HG03097 (cell line): ENCODE data around the gene ELMO1.

ENCODE experiments used
- ATAC-seq: cut with Tn5 transposase; IDR thresholded peaks from one replicate; pipeline ENCODE4 v1.9.1; 2021; ENCODE audit not compliant: unreplicated experiment, low FRiP score

Gene ELMO1

DNA sequence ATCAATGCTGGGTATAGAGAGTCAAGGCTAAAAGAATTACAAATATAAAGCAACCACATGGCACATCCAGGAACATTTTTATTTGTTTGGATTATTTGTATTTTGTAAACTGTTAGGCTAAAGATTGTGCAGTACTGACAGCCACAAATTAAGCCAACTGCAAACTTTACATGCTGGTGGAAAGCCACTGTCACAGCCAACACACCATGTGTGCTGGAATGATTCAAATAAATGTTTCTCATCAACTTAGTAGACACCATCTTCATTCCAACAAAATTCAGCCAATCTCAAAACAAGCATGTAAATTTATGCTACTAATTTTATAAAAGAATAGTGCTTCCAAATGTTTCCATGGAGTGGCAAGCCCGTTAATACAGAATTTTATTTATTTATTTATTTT is 211.8 kb downstream of the ELMO1 start:
- no peak for ATAC-seq

DNA sequence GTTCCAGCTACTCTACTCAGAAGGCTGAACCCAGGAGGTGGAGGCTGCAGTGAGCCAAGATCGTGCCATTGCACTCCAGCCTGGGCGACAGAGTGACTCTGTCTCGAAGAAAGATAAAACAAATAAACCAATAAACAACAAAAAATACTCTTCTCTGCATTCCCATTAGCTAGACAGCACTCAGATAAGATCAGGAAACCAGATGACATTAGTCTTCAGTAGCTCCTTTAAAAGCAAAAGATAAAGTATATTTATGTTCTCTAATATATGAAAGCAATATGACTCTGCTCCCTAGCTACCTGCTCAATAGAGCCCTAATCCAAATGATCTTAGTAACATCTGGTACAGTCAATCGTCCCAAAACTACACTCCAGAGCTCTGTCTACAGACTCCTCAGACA is 212.9 kb downstream of the ELMO1 start:
- ATAC-seq = no peak

DNA sequence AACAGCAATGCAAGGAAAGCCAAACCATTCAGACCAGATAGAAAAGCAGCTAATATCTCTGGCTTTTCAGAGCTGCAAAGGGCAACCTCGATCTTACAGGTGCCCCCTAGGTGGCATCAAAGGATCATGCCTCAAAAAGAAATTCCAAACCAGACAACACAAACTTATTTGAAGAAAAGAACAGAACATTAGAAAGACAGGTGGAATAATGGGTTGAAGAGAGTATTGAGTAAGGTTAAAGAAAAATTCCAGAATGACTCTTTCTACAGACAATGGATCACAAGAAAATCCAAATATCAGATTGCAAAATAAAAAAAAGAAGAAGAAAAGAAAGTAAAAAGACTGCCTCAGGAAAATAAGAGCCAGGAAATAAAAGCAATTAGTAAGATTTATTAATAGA is 213.7 kb downstream of the ELMO1 start:
- ATAC-seq = no peak

DNA sequence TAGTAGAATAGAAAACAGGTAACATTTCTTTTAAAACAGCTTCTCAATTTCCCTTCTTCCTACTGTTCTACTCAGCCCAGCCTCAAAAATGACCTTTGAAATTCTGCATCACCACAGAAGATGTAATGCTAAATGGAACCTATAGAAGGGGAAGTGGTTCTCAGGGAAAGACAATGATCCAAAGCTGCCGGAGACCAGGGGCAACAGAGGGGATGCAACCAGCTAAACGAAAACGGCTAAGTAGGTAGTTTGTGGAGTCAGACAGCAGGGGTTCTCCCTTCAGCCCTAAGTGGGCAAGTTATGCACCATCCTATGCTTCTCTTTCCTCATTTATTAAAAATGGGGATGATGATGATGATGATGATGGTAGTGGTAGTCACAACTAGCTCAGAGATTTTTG is 214.3 kb downstream of the ELMO1 start:
- no peak for ATAC-seq

DNA sequence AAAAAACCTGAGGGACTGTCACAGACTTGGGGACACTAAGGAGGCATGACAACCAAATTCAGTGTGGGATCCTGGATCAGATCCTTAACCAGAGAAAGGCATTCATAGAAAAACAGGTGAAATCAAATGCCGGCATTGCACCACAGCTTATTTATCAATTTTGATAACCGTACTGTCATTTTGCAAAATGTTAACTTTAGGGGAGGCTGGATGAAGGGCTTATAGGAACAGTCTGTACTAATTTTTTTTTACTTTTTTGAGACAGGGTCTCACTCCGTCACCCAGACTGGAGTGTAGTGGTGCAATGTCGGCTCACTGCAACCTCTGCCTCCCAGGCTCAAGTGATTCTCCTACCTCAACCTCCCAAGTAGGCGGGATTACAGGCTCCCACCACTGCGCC is 217.1 kb downstream of the ELMO1 start:
- no peak for ATAC-seq

DNA sequence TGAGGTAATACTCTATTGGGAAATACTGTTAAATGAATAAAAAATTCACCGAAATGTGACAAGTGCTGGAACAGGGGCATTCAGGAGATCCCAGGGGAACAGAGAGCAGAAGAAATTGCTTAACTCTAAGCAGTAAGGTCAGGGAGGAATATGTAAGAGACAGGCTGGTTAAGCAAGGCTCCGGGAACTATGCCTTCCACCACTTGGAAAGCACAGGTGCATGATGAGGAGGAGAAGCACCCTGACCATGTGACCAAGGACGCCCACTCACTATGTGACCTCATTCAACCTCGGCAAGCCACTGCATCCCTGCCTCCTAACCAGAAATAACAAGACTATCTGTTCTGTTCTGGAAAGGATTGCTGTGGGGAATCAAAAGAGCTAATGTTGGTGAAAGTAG is 218.4 kb downstream of the ELMO1 start:
- ATAC-seq = no peak

DNA sequence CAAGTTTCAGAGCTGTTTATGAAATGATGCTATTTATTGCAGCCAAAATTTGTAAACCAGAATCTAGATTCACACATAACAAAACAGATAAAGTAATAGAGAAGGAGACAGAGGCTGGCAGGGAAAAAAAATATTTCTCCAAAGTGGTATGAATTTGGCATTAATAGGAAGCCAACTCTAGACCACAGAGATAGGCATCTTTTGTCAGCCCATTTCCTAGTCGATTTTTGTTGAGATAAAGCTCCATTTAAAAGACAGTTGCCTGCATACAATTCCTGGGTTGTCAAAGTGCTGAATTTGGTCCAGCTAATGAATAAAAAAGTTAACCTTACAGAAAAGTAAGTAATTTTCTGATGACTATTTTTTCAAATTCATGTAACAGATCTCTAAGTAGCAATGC is 219.3 kb downstream of the ELMO1 start:
- ATAC-seq = no peak

DNA sequence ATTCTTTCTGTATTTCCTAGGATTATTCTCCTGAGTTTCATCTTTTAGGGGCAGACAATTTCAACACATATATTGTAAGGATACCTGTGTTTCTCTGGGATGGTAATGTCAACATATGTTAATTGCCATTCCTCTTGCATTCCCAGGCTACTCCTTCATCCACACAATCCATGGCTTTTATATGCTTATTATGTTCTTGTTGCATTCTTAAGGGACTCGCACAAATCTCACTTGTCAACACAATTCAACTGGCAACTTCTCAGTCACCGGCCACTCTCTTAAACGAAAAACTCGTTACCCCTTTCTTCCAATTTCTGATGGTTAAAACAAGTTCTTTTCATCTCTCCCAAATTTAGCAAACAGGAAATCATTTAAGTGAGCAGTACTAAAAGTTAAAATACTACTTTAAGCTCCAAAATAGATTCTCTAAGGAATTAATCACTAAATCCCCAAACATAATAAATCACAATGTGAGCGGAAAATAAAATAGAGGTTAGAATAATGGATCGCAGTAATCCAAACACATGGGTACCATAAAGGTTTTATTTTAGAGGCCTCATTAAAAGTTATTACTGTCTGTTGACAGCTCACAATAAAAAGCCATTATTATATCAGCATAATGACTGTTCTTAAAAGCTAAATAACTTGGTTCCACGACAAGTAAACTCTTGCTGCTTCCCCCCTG is 223.2 kb downstream of the ELMO1 start:
- no peak for ATAC-seq

DNA sequence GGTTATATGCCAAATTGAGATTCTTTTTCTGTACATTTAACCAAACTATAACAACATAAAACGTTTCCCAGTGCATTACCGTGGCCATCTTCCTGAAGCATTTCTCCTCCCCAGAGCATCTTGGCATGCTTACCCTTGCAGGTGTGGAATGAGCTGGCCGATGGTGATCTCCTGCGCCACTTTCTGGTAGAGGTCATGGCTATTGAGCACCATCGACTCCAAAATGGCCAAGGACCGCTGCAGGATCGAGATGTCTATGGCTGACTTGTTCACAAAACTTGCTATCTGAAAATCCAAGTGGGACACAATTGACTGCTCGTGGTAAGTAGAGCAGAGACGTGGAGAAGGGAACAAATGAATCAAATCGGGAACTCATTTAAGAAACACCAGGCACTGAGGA is 223.9 kb downstream of the ELMO1 start:
- ATAC-seq = no peak

DNA sequence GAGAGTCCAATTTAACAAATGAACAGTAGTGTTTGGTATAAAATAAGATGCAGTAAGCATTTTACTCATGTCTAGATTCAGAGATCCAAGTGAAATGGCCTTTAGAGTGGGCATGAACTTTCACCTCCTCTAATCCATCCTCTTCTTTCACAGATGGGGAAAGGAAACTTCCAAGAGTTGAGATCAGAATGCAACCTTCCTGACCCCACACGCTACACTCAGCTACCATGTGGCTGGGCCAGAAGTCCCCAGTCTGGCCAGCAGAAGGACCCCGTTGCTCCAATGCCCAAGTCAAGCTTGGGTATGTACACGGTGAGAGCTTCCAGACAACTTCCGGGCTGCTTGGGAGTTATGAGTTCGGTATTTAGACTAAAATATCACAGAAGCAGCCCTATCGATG is 228.0 kb downstream of the ELMO1 start:
- ATAC-seq = no peak

DNA sequence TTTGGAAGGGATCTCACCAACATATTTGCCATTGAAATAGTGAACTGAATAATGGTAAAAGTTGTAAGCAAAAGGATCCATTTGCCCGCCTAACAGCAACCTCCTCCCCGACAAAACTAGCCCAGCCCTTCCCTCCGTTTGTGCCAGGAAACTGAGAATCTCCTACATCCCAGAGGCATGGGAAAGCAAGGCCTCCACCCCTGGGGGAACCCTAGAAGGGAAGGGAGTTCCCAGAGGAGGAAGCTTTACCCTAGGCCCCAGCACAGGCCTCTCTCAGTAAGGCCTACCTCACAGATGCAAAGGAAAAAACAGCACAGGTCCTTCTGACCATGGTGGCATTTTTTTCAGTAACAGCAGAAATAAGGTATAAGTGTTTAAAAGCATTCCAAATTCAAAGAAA is 229.7 kb downstream of the ELMO1 start:
- ATAC-seq = no peak

DNA sequence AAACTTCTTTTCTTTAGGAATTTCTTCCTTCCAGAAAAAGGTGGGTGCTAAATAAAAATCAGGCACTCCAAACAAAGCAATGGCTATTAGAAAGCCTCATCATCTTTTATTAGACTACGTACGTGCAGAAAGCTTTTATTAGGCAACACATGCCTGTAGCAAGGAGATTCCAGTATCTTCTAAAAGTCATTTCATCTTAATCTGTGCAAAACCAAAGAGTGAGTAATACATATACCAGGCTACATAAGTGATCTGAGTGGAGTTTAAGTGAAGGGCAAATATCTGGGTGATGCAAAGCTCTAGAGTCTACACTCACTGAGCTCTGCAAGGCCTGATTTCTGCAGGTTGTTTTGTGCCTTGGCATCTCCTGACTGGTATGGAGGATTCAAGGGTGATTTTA is 231.7 kb downstream of the ELMO1 start:
- ATAC-seq = no peak

DNA sequence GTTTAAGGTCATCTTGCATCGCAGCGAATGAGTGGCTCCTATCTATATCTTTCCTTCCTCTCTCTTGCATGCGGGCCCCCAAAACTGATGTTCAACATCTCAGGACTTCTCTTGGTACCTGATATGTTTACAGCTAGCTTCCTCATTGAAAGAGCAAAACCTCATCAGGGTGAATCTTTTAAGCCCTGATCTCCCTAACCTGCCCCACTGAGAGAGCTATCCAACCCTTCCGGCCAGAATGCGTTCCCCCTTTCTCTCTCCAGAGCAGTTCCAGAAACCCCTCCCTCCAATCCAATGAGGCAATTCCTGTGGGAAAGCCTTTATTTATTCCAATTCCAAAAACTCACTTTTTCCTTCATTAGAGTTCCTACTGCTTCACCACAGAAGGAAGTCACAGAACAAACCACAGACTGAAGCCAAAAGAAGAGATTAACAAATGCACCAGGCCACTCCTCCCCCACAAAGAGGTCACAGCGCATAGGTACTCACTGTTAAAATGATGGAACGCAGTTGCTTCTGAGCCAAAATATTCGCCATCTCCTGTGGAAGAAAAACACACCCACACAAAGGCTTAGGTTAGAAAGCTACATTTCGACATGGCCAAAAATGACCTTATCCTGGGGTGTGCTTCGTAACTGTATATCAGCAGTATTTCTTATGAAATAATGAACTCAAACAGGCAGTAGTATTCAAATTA is 232.4 kb downstream of the ELMO1 start:
- no peak for ATAC-seq

DNA sequence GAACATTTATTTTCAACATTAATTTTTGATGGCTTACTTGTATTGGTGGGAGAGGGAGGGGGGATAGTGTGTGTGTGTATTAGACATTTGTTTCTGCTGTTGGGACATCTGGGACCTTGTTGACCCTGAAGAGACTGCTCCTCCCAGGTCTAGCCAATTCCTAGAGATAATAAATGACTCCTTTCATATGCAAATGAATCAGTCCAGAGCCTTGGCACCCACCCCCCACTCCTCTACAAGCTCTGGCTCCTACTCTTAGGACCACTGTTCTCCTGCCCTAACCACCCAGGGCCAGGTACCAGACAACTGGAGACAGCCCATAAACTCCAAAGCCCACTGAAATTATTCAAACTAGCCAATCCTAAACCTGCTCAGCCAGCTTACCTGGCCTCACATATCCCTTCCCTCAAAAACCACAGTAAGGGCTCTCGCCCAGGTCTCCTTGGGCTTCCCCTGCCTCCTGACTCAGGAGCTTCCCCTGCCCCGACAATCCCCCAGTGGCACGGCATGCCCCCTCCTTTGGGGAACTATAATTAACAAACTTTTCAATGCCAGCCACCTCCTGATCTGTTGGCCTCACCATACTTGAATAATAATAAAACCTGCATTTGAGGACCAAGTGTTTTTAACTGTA is 233.3 kb downstream of the ELMO1 start:
- no peak for ATAC-seq

DNA sequence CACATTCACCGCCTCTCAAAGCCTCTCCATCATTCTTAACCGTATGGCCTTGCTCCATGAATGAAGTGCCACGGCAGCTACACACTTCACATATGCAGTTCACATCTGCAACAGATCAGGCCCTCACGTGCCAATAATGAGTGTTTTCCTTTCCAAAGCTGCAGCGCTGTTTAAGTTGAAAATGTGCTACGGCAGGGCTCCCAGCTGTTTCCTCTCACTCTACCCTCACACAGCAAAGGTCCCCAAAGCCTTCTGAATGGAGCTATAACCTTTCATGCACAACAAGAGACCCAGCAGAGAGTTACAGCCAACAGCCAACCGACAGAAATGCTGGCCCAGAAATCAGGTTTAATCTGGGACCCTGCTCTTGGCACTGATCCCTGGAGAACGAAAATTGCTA is 236.1 kb downstream of the ELMO1 start:
- no peak for ATAC-seq

DNA sequence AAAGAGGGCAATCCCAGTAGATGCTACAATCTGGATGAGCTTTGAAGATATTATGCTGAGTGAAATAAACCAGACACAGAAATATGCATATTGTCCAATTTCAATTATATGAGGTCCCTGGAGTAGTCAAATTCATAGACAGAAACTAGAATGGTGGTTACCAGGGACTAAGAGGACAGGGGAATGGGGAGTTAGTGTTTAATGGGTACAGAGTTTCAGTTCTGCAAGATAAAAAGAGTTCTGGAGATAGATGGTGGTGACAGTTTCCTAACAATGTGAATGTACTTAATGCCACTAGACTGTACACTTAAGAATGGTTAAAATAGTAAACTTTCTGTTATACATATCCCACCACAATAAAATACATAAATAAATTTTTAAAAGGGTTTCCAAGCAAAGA is 236.6 kb downstream of the ELMO1 start:
- ATAC-seq = no peak

DNA sequence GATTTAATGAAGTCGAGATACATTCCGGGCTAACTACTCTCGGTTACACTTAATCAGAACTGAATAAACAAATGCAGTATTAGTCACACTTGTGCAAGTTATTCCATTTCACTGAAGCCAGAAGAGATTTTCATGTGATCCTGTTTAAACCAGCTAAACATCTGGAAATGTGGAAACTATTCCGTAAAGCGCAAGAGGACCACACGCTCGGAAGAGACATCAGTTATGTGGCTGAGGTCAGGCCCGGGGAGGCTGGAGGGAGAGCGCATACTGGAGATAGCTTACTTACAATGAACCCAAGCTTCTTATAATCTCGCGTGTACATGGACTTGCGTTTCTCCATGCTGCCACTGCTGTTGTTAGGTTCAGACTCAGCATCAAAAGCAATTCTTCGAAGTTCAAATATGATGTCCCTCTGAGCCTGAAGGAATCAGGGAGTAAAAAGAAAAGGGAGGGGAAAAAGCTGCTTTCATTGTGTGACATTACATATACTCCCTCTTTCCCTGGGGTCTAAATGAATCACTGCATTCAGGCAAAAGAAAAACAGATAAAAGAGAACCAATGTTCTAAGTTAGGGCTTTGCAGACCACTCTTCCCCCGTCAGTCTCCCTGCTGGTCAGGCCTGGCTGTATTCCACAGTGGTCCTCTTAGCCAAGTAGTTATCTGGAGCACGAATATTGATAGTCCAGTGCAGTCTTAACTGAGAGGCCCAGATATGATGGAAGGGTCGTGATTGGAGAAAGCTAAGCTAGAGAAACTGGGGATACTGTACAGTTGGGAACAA is 237.4 kb downstream of the ELMO1 start:
- no peak for ATAC-seq

DNA sequence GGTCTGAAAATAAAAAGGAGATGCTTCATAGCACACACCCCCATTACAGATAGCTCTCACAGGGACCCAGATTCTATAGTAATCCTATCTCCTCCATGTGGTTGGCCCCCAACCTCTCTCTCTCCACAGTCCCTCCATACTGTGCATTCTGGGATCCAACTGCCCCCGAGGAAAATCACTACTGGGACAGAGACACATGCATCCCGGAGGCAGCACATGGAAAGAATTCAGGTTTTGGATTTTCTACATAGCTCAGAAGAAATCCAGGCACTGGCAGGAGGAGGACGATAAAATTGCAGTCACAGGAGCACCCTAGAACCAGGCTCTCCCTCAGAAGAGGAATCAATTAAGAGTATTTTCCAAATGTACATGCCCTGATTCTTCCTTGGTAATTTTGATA is 239.5 kb downstream of the ELMO1 start:
- no peak for ATAC-seq

DNA sequence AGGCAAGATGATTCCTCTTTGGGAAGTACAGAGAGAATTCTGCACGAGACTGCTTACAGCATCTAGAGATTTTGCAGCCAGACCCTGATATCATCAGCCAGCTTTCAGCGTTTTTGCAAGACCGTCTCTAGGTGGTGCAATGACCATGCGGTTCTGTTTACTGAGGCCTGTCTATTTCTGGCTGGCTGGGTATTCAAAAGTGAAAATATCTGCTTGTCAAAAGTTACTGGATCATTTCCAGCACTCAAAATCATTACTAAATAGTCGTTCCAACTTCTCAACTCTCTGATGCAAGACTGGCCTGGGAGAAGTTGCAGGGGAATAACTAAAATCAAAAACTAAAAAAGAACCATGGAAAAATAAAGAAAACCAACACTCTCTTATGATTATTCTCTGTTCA is 240.1 kb downstream of the ELMO1 start:
- ATAC-seq = peak; percentile 59

DNA sequence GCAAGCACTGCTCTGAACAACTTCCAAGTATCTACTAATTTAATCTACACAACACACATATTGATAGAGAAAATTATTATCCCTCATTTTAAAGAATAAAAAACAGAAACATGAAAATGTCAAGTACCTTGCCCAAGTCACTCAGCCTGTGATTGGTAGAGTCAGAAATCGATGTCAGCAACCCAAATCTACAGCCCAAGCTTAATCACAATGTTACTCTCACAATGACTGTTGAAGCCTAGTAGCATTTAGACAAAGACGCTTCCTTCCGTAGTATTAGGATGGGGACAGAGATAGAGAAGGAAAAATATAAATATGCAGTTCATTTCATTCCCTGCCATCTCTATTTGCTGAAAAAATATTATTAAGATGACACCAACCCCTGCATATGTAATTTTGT is 242.5 kb downstream of the ELMO1 start:
- ATAC-seq = no peak

DNA sequence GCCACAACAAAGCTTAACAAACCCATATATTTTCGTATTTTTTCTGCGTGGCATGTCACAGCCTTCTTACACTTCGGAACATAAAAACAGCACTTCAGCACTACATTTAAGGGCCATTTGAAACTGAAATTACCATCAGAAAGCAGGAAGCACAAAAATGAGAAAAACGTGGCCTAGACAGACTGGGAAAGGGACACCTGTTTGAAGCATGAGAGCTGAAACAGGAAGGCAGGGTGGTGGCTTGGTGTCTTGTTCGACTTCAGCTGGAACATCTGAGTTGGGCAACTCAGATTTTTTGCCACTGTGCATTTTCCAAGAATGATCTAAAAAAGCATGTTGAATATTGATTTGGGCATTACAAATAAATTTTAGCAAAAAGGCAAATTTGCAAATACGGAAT is 243.2 kb downstream of the ELMO1 start:
- no peak for ATAC-seq

DNA sequence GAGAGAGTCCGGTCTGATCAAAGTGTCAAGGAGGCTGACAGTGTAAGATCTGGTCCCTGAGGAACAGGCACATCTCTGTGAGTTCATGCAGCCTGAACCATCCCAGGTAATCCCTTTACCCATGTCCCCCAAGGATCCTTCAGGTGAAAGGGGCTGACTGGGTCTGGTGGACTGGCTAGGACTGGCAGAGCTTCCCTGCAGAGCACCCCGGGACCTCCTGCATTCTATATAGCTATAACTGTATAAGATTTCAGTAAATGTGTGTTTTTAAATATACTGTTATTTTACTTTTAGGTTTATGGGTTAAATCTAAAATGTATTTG is 246.8 kb downstream of the ELMO1 start:
- no peak for ATAC-seq
